Panc1 (cell line): Measurements from ENCODE around the gene ECD. TPM values are rescaled to one million over a fixed set of nuclear protein-coding genes. Genes with fewer than 3 reads are reported as not detected.

ENCODE experiments used
- ATAC-seq: fragments of 200-7000 bp; cut with Tn5 transposase; 2 replicates; pipeline ENCODE4 v1.9.1; 2020; ENCODE audit warnings: mild to moderate bottlenecking, moderate library complexity
- BruUV-seq: library from RNA; stranded (reverse); fragments of 400-500 nt; replicated peaks from 2 replicates; lab custom pipeline; 2021; lab: Mats Ljungman, UMichigan
- CTCF ChIA-PET: fragments of 300-600 bp; sonication (Branson Sonifier 250); formaldehyde crosslinking; loops from one replicate; lab custom pipeline; 2022; ENCODE audit warnings: antibody characterized with exemption; lab: Charles Lee
- POLR2A ChIA-PET: fragments of 300-600 bp; sonication (Branson Sonifier 250); formaldehyde crosslinking; loops from one replicate; lab custom pipeline; 2022; ENCODE audit warnings: antibody characterized with exemption; lab: Charles Lee
- DNase-seq: peaks from one replicate; pipeline ENCODE4 v3.0.0-alpha.2; 2010; ENCODE audit warnings: low read depth, low spot score
- H3K27ac ChIP-seq: 2 replicates; pipeline ENCODE4 v1.5.1; 2011; ENCODE audit warnings: mild to moderate bottlenecking, low read length, inconsistent platforms
- H3K27me3 ChIP-seq: fragments of 200-500 bp; sonication (Bioruptor generic); 2 replicates; pipeline ENCODE4 v1.6.0; 2014; ENCODE audit warnings: low read length, inconsistent platforms; ENCODE audit not compliant: control insufficient read depth, insufficient read depth
- H3K36me3 ChIP-seq: fragments of 200-500 bp; sonication (Bioruptor generic); 2 replicates; pipeline ENCODE4 v1.5.1; 2014; ENCODE audit warnings: inconsistent platforms, mild to moderate bottlenecking, low read length, moderate library complexity; ENCODE audit not compliant: control insufficient read depth, insufficient read depth
- H3K4me1 ChIP-seq: 2 replicates; pipeline ENCODE4 v1.5.1; 2011; ENCODE audit warnings: inconsistent platforms, mild to moderate bottlenecking, low read length, moderate library complexity; ENCODE audit not compliant: control insufficient read depth, insufficient read depth
- H3K4me3 ChIP-seq, 2 experiments: 2 replicates each; pipeline ENCODE4 v1.5.1; 2011 to 2012; ENCODE audit warnings: low read depth in 2 of 2, low read length in 2 of 2, mild to moderate bottlenecking in 2 of 2, inconsistent platforms in 1 of 2, moderate library complexity in 1 of 2
- H3K9me3 ChIP-seq: fragments of 200-500 bp; sonication (Bioruptor generic); 2 replicates; pipeline ENCODE4 v1.5.1; 2014; ENCODE audit warnings: low read depth, mild to moderate bottlenecking, inconsistent platforms, low read length, moderate library complexity; ENCODE audit not compliant: control insufficient read depth, insufficient read depth
- POLR2AphosphoS5 ChIP-seq: IDR thresholded peaks from 2 replicates; pipeline ENCODE4 v1.6.1; 2012; ENCODE audit warnings: mild to moderate bottlenecking, low read depth, low read length, moderate library complexity
- SIN3A ChIP-seq: IDR thresholded peaks from 2 replicates; pipeline ENCODE4 v1.6.1; 2012; ENCODE audit warnings: low read depth, mild to moderate bottlenecking, low read length, moderate library complexity, borderline replicate concordance; ENCODE audit not compliant: insufficient read depth
- TCF7L2 ChIP-seq: IDR thresholded peaks from 2 replicates; pipeline ENCODE4 v1.6.1; 2011; ENCODE audit warnings: mild to moderate bottlenecking, low read depth, low read length, inconsistent platforms
- in situ Hi-C: cut with HindIII; loops from 2 replicates; pipeline ENCODE4 v1.10.0; 2016; ENCODE audit warnings: low sequenced_read_pairs, low pct_unique_long_range_greater_than_20kb
- intact Hi-C: fragments of 100-400 bp; cut with micrococcal nuclease; formaldehyde crosslinking; loops from one replicate; pipeline ENCODE4 v1.10.0; 2022; ENCODE audit not compliant: unreplicated experiment
- total RNA-seq: library from RNA; stranded (reverse); gene quantifications from one replicate; pipeline ENCODE4 v1.2.1, GENCODE V29; 2021; ENCODE audit not compliant: unreplicated experiment
- TF ChIP-seq, protein P1 (sequence below): fragments of 450-650 bp; IDR thresholded peaks from 2 replicates; pipeline ENCODE4 v1.5.1; 2017; ENCODE audit warnings: mild to moderate bottlenecking
- TF ChIP-seq, protein P2 (sequence below), 2 experiments: IDR thresholded peaks; 2 replicates each; pipeline ENCODE4 v1.6.1; 2011 to 2012; ENCODE audit warnings: low read depth in 2 of 2, control low read depth in 1 of 2, low read length in 1 of 2, mild to moderate bottlenecking in 1 of 2, moderate library complexity in 1 of 2; ENCODE audit not compliant: insufficient read depth in 1 of 2

Gene ECD
- total RNA-seq, 1 experiment from 2014 or later: 53.9 TPM

DNA sequence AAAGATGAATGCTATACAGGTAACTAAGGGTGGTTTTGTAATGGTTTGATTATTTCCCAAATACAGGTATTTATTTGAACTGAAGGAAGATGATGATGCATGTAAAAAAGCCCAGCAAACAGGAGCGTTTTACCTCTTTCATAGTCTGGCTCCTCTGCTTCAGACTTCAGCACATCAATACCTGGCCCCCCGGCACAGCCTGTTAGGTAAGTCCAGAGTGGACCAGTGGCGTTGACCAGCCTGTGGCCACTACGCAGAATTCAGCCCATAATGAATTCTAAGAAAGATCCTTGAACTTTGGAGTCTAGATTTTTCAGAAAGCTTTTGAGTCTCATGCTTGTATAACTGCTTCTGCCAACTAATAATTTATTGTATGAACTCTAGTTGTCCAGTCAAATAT lies 47.9 kb downstream of the ECD start:
- DNase-seq (no peak), ATAC-seq (no peak)
- in situ Hi-C loops (no loop called here), intact Hi-C loops (no loop called here)
- Histone ChIP-seq H3K27ac (no peak overlapping the region), H3K36me3 (peaks cover 3% of the 10 kb centered on the region; the same call in 1 of the 2 replicates), H3K9me3 (no peaks in the 10 kb centered on the region), H3K27me3 (no peaks in the 10 kb centered on the region), H3K4me3 (no peak overlapping the region), H3K4me1 (peaks cover 6% of the 10 kb centered on the region; the same call in 1 of the 2 replicates)
- TF ChIP-seq TCF7L2 (no peak), POLR2AphosphoS5 (no peak), SIN3A (no peak)
- TF ChIP-seq, protein P1, sequence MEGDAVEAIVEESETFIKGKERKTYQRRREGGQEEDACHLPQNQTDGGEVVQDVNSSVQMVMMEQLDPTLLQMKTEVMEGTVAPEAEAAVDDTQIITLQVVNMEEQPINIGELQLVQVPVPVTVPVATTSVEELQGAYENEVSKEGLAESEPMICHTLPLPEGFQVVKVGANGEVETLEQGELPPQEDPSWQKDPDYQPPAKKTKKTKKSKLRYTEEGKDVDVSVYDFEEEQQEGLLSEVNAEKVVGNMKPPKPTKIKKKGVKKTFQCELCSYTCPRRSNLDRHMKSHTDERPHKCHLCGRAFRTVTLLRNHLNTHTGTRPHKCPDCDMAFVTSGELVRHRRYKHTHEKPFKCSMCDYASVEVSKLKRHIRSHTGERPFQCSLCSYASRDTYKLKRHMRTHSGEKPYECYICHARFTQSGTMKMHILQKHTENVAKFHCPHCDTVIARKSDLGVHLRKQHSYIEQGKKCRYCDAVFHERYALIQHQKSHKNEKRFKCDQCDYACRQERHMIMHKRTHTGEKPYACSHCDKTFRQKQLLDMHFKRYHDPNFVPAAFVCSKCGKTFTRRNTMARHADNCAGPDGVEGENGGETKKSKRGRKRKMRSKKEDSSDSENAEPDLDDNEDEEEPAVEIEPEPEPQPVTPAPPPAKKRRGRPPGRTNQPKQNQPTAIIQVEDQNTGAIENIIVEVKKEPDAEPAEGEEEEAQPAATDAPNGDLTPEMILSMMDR: no peak
- TF ChIP-seq, protein P2, sequence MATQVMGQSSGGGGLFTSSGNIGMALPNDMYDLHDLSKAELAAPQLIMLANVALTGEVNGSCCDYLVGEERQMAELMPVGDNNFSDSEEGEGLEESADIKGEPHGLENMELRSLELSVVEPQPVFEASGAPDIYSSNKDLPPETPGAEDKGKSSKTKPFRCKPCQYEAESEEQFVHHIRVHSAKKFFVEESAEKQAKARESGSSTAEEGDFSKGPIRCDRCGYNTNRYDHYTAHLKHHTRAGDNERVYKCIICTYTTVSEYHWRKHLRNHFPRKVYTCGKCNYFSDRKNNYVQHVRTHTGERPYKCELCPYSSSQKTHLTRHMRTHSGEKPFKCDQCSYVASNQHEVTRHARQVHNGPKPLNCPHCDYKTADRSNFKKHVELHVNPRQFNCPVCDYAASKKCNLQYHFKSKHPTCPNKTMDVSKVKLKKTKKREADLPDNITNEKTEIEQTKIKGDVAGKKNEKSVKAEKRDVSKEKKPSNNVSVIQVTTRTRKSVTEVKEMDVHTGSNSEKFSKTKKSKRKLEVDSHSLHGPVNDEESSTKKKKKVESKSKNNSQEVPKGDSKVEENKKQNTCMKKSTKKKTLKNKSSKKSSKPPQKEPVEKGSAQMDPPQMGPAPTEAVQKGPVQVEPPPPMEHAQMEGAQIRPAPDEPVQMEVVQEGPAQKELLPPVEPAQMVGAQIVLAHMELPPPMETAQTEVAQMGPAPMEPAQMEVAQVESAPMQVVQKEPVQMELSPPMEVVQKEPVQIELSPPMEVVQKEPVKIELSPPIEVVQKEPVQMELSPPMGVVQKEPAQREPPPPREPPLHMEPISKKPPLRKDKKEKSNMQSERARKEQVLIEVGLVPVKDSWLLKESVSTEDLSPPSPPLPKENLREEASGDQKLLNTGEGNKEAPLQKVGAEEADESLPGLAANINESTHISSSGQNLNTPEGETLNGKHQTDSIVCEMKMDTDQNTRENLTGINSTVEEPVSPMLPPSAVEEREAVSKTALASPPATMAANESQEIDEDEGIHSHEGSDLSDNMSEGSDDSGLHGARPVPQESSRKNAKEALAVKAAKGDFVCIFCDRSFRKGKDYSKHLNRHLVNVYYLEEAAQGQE (IDR thresholded peaks at IDR 0.05; ENCODE audit: insufficient read depth in 1 of 2, low read depth in 2 of 2, low read length in 1 of 2): no peak
- CTCF ChIA-PET: no interaction called here
- no TSS peak for BruUV-seq
- POLR2A ChIA-PET: no interaction called here

DNA sequence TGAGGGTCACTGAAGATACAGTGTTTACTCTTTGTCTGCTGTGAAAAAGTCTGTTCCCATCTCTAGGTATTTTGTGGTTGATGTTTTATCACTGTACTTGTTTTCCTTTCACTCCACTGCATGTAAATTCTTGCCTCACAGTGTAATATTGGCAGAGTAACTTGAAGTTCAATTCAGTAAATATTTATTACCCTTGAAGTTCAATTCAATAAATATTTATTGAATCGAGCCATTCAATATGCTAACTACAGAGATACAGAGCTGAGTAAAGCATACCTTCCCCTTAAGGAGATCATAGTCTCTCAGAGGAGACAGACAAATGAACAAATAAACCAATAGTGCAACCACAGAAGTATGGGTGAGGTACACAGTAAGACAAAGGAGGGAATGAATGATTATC lies 48.4 kb downstream of the ECD start:
- Histone ChIP-seq H3K4me3 (no peak overlapping the region), H3K4me1 (peaks cover 6% of the 10 kb centered on the region; the same call in 1 of the 2 replicates), H3K36me3 (peaks cover 2% of the 10 kb centered on the region; the same call in 1 of the 2 replicates), H3K27ac (no peak overlapping the region), H3K27me3 (no peaks in the 10 kb centered on the region), H3K9me3 (no peaks in the 10 kb centered on the region)
- no peak for ATAC-seq
- DNase-seq: no peak
- intact Hi-C loops: no loop called here
- BruUV-seq: no TSS peak
- ChIA-PET POLR2A (no interaction called here), CTCF (no interaction called here)
- in situ Hi-C loops: no loop called here
- TF ChIP-seq, protein P2 (IDR thresholded peaks at IDR 0.05; ENCODE audit: insufficient read depth in 1 of 2, low read depth in 2 of 2, low read length in 1 of 2): no peak
- TF ChIP-seq TCF7L2 (no peak), SIN3A (no peak), POLR2AphosphoS5 (no peak)
- TF ChIP-seq, protein P1: no peak
